Loucy (cell line): ENCODE data around the gene RWDD4.

Source experiments
- EZH2phosphoT487 ChIP-seq: fragments of 200-600 bp; IDR thresholded peaks from 2 replicates; pipeline ENCODE4 v1.6.1; 2018; ENCODE audit warnings: antibody characterized with exemption, mild to moderate bottlenecking, moderate library complexity, borderline replicate concordance
- TF ChIP-seq, protein P1 (sequence below): fragments of 200-600 bp; sonication (generic); conservative IDR thresholded peaks from 2 replicates; pipeline ENCODE4 v1.5.1; 2014; ENCODE audit warnings: mild to moderate bottlenecking, antibody characterized with exemption, low read length

DNA sequence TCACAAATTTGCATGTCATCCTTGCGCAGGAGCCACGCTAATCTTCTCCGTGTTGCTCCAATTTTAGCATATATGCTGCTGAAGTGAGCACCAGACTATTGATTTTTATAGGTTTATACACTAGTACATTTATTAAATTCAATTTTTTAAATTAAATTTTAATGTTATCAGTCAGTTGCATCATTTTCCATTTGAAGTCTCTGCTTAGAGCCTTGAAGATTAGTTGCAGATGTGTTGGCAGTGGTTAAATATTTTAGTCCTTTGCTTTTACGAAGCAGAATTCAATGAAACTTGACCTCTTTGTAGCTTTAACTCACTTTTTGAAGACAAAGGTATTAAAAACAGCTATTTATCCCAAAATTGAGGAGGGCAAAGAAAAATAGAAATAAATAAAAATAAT lies 16.6 kb upstream of the RWDD4 start:
- TF ChIP-seq, protein P1, sequence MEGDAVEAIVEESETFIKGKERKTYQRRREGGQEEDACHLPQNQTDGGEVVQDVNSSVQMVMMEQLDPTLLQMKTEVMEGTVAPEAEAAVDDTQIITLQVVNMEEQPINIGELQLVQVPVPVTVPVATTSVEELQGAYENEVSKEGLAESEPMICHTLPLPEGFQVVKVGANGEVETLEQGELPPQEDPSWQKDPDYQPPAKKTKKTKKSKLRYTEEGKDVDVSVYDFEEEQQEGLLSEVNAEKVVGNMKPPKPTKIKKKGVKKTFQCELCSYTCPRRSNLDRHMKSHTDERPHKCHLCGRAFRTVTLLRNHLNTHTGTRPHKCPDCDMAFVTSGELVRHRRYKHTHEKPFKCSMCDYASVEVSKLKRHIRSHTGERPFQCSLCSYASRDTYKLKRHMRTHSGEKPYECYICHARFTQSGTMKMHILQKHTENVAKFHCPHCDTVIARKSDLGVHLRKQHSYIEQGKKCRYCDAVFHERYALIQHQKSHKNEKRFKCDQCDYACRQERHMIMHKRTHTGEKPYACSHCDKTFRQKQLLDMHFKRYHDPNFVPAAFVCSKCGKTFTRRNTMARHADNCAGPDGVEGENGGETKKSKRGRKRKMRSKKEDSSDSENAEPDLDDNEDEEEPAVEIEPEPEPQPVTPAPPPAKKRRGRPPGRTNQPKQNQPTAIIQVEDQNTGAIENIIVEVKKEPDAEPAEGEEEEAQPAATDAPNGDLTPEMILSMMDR = no peak
- no peak for TF ChIP-seq EZH2phosphoT487
